UCSD-AML1 (cell line): ENCODE measurements around the gene GSTM1.
A peak's percentile ranks its signal among the peaks of the same experiment; 100 is the strongest.

Experiments
- DNase-seq: peaks from one replicate; lab custom pipeline; 2025; ENCODE audit not compliant: unreplicated experiment; lab: John Stamatoyannopoulos, UW

The GSTM1 gene

DNA sequence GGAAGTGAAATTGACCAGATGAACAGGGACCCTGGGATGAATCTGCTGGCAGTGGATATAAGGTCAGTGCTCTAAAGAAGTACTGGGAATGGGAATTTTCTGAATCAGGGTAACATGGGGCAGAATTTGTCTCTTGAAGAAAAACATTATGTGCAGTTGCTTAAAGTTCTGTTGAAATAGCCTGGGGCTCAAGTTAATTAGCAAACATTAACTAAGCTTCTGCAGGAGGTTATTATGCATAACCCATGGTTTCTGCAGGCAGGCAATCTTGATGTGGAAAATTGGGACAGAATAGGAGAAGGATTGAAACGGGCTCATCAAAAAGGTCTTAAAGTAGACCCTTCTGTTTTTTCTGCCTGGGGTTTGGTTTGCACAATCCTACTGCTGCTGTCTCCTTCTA, 38.4 kb downstream of the GSTM1 start:
- DNase-seq, result no peak

DNA sequence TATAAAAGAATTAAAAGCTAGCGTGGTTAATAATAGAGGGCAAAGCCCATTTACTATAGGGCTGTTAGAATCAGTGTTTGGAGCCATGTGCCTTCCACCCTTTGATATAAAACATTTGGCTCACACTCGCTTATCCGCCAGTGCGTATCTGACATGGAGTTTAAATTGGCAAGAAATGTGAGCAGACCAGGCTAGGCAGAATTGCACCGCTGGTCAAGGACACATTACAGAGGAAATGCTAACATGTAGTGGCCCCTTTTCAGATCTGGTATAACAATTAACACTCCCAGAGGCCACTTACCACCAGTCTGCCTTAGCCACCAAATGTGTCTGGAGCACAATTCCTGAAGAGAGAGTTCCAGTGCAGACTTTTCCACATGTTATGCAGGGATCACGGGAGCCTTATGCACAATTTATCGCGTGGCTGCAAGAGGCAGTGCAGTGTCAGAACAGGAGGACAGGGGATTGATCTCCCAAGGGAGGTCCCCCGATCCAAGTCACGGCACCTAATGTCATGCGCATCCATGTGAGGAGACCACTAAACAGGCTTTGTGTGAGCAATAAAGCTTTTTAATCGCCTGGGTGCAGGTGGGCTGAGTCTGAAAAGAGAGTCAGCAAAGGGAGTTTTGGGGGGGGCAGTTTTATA, 39.2 kb downstream of the GSTM1 start:
- DNase-seq, result no peak

DNA sequence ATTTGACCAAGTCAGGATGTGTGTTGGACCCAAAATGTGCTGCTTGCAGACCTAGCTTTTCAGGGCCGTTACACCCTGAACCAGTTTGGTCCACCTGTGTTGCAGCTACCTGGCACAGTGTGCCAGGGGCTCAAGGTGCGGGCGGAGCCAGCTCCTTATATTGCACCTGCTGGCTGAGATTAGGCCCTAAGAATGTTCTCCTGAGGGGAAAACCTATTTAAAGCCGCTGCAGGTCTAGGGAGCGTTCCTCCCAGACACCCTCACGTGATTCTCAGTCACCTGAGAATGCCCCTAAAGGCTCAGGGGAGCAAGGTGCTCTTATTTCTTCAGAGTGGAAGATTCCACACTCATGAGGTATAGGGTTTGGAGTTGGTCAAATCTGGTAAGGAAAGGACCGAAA, 41.3 kb downstream of the GSTM1 start:
- DNase-seq, result no peak

DNA sequence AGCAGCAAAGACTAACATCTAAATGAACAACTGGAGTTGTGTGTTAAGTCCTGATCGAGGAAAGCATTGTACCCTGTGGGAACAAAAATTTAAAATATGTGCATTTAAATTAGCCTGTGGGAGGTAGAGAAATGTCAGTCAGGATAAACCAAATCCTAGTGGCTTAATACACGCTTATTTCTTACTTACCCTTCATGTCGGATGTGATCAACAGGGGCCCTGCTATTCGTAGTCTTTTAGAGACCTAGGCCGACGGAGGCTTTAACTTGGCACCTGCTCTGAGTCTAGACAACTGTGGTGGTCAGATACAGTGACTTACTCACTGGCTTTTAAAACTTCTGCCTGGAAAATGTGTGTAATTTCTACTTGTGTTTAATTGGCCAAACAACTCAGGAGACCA, 43.0 kb downstream of the GSTM1 start:
- no peak for DNase-seq

DNA sequence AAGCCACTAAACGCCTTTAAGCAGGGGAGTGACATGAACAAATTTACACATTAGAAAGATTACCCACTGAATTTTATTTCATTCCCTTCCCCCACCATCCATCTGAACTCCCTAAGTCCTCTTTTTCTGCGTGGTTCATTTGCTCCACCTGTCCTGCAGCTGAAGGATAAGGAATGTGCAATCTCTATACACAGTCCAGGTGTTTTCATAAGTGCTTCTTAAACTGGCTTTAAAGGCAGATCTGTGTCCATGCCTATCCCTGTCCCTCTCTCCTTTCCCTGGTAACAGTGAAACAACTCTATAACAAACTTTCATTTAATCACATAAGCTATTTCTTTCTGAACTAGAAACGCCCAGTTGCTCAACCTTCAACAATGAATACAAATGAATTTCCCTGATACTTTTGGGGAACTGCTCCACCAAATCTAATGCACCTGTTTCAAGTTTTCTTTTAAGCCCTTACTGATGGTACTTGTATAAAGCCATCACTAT, 44.8 kb downstream of the GSTM1 start:
- no peak for DNase-seq

DNA sequence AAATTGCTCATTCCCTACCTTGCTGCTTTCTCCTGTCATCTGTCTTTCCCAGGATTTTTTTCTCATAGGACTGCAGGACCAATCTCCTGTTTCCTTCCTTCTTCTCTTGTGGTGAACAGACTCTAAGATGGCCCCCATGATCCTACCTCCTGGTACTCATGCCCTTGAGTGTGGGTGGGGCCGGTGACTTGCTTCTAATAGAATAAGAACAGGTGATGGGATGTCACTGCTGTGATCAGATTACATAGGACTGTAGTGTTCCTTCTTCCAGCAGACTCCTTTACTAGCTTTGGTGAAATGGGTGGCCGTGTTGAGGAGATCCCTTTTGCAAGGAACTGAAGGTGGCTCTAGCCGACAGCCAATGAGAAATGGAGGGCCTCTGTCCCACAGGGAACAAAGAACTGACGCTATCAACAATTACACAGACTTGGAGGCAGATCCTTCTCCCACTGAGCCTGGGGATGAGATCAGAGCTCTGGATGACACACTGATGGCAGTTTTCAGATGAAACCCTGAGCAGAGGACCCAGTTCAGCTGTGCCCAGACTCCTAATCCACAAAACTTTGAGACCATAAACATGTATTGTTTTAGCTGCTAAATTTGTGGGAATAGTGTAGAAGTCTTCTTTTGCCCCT, 45.7 kb downstream of the GSTM1 start:
- no peak for DNase-seq

DNA sequence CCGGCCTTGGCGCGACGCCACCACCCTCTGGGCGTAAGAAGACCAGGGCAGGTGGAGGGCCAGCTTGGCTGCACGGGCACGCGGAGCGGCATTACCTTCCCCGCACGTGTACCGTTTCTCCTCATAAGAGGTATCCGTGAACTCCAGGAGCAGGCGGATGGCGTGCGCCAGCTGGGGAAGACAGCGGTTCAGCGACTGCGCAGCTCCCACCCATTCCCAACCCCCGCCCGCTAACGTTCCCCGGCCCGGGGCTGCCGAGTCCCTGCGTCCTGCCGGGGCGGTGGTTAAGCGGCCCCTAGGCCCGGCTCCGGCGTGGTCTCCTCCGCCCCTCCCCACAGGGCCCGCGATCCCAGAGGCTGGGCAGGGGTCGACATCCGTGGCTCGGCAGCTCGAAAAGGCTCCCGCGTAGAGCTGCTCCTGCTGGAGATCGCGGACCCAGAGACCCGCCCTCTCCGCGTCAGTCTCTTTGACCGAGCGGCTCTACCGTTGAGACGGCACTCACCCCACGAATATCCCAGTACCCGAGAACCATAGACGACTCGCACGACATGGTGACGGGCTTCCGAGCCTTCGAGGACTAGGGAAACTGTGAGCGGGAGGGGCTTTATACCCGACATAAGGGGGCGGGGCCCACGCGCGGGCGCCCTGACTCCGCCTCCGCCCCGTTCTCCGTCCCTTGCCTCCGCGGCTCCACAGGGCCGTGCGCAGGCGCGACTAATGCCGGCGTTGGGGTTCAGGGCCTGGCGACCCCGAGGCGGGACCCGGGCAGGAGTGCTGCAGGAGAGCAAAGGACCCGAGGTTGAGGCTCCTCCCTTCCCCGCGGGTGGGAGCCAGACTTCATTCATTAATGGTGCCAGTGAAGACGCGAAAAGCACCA, 52.4 kb downstream of the GSTM1 start:
- DNase-seq, result peak; percentile 38

DNA sequence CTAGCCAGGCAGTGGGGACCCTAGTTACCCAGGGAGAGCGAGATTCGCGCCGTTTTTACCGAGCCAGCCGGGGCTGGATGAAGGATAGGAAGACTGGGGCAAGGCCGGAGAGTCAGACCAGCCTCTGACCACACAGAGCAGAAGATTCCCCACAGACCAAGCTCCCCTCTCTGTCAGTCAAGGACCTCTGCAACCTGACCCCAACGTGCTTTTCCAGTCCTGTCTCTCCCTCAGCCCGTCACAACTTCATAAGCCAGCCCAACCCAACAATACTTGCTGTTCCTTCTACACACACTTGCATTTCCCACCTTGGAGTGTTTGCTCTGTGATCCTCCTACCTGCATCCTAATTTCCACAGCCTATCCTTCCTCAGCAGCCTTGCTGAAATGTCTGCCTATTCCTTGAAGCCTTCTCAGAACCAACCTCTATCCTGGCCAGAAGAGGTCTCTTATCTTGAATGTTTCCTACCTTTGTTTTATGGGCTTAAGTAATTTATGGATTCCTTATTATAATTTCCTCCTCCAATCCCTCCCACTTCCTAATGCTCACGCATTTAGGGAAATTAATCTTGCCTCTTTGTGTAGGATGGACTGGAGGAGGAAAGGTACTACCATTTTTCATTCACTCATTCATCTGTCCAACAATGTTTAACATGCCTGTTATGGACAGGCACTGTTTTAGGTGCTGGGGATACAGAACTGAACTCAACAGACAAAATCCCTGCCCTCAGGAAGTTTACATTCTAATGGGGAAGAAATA, 53.2 kb downstream of the GSTM1 start, which contains the start of gene GSTM3:
TSS of gene GSTM3 (minus strand) at position 424 of the 759 bp plus-strand sequence. CDS start 751 bp downstream, outside the sequence.
- DNase-seq, result no peak
